HG03432 (cell line): ENCODE measurements around the gene SLC11A1.

Source experiments
- ATAC-seq: cut with Tn5 transposase; IDR thresholded peaks from one replicate; pipeline ENCODE4 v1.9.1; 2021; ENCODE audit warnings: mild to moderate bottlenecking, moderate library complexity; ENCODE audit not compliant: unreplicated experiment

SLC11A1 gene

DNA sequence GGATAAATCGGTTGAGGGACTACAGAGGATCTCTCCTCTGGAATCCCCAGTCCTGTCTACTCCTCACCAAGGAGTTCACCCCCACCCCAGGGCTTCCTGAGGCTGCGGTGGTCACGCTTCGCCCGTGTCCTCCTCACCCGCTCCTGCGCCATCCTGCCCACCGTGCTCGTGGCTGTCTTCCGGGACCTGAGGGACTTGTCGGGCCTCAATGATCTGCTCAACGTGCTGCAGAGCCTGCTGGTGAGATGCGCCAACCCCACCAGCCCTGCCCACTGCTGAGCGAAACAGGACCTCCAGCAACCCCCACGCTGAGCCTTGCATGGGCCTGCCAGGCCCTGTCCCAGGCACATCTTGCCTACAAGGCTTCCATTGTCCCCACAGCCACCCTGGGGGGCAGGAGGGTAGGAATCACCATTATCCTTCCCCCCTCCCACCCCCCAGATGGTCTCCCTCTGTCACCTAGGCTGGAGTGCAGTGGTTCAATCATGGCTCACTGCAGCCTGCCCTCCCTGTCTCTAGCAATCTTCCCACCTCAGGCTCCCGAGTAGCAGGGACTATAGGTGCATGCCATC lies 10.9 kb downstream of the SLC11A1 start:
- ATAC-seq = no peak

DNA sequence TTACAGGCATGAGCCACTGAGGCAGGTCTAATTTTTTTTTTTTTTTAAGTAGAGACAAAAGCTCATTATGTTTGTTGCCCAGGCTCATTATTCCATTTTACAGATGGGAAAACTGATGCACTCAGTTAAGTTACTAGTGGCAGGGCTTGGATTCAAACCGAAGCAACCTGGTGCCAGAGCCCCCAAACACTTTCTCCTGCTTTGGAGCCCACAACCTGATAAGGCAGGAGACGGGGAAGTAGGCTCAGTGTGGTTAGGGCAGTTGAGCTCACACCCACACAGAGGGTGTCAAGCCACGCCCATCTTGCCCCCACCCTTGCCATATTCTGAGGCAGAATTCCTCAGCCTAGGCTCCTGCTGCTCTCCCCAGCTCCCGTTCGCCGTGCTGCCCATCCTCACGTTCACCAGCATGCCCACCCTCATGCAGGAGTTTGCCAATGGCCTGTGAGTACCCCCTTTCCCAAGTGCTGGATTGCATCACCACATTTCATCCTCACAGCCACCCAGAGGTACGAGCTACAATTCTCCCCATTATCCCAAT lies 11.7 kb downstream of the SLC11A1 start:
- ATAC-seq = no peak

DNA sequence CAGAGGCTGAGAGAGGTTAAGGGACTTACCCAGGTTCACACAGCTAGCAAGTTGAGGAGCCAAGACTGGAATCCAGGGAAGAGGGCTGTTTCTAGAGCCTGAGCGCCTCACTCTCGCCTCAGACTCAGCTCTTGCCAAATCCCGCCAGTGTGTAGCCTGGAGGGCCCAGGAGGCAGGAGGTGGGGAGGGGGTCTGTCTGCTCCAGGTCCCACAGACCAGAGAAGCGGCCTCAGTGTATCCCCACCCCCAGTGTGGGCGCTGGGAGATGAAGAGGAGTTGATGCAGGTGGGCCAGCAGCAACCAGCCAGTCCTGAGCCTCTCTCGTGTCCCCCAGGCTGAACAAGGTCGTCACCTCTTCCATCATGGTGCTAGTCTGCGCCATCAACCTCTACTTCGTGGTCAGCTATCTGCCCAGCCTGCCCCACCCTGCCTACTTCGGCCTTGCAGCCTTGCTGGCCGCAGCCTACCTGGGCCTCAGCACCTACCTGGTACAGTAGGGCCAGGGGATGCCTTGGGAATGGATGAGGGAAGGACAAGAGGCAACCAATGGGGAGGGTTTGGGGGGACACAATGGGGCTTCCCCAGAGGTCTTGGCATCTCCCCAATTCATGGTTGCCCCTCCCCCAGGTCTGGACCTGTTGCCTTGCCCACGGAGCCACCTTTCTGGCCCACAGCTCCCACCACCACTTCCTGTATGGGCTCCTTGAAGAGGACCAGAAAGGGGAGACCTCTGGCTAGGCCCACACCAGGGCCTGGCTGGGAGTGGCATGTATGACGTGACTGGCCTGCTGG lies 12.4 kb downstream of the SLC11A1 start:
- no peak for ATAC-seq

DNA sequence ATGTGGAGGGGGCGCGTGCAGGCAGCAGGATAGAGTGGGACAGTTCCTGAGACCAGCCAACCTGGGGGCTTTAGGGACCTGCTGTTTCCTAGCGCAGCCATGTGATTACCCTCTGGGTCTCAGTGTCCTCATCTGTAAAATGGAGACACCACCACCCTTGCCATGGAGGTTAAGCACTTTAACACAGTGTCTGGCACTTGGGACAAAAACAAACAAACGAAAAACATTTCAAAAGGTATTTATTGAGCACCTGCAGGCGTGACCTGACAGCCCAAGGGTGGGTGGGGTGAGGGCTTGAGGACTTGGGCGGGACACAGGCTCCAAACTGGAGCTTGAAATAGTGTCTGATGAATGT lies 13.0 kb downstream of the SLC11A1 start:
- ATAC-seq = no peak

DNA sequence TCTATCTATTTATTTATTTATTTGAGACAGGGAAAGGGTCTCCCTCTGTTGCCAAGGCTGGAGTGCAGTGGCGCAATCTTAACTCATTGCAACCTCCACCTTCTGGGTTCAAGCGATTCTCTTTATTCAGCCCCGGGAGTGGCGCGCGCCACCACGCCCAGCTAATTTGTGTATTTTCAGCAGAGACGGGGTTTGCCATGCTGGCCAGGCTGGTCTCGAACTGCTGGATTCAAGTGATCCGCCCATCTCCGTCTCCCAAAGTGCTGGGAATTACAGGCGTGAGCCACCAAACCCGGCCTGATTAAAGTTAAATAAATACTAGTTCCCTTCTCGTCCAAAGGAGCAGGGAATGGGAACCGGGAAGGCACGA lies 13.4 kb downstream of the SLC11A1 start:
- no peak for ATAC-seq

DNA sequence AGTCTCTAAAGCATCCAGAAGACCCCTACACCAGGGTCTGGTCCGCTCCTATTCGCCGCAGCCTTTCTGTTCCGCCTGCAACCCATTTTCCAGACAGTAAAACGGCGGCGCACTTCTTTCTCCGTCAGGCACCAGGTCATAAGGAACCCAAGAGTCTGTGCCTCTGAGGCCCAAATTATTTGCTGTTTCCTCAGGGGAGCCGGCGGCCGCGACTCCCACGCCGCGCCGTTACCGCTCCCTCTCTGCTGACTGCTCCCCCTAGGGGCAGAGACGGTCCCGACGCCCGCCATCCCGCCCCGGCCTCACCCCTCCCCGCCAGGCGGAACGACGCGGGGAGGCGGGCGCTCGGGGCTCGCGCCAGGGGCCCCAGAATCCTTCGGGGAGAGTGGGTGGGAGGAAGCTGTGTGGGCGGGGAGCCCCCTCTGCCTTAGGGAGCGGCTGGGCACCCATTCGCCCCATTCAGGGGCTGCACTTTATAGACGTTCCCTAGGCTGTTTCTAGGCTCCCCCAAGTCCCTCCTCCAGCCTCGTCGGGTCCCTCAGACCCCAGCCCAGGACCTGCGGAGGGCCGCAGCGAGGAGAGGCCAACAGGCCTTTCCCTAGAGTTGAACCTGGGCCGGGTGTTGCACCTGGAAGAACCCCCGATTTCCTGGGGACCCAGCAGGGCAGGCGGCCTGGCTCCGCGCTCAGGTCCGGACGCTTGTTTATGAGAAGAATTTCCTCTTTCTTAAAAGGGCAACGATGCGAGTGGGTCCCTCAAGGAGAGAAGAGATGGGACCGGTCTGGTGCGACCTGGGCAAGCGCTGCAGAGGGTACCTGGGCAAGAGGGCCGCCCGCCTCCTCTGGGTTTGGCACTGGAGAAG lies 14.0 kb downstream of the SLC11A1 start:
- peak; percentile 48 for ATAC-seq

DNA sequence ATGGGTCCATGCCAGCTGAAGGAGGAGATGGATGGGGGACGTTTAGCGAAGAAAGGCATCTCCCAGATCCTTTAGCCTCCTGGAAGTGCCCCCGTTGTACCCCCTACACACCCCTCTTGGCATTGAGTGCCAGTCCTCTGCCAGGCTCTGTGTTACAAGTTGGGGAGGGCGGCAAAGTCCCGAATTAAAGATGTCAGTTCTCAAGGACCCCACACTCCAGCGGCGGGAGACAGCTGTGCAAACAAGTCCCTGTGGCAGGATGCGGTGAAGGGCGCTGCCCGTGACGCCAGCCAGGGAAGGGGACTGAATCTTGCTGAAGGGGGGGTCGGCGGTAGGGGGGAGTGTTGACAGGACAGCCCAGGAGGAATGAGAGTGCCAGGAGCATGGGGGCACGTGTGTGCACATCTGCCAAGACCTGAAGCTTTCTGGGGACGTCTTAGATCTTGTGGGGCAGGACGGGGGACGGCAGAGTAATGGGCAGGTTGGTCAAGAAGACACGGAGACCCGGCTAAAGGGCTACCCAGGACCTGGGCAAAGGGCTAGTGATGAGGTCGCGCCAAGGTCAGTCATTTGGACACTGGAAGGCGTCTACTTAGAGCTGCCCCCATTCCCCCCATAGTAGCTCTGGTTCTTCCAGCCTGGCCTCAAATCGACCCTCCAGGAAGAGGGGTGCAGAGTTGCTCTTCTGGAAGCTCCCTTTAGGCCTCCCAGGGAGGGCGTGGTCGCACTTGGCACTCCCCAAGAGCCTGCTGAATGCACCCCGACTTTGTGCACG lies 14.8 kb downstream of the SLC11A1 start:
- ATAC-seq = no peak

DNA sequence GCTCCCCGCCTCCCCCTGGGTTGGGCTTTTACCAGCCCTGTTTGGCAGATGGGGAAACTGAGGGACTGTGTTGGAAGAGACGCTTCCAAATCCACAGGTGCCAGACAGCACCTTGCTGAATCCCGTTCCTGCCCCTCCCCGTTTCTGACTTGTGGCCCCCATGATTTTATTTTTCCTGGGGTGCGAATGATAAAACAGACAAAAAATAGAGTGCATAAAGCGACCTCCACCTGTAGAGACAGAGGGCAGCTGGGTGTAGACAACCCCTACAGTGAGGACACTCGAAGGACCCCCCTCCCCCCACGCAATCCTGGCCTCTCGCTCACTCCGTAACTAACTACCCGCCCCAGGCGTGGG lies 15.4 kb downstream of the SLC11A1 start:
- no peak for ATAC-seq

DNA sequence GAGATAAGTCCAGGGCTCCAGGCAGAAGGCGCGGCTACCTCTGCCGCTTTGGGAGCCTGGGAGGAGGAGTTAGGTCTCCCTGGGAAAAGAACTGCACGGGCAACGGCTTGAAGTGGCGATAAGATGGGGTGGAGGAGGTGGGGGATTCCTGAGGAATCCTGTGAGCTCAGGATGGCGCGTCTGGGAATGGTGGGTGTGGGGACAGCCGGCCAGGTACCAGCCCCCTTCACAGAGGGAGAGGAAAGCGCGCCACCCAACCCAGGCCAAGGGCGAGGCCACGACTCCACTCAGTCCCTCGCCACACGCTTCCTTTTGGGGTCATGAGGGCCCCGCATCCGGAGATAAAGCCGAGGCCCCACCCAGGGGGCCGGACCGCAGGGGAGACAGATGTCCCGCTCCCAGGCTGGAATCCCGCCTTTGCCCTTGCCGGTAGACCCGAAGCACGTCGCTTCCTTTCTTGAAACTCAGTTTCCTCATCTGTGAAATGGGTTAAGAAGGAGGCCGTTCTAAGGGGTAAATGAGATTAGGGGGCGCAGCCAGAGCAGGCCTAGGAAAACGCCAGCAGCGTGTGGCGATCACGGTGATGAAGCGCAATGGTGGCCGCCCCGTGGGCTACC lies 15.9 kb downstream of the SLC11A1 start:
- peak; percentile 27 for ATAC-seq

DNA sequence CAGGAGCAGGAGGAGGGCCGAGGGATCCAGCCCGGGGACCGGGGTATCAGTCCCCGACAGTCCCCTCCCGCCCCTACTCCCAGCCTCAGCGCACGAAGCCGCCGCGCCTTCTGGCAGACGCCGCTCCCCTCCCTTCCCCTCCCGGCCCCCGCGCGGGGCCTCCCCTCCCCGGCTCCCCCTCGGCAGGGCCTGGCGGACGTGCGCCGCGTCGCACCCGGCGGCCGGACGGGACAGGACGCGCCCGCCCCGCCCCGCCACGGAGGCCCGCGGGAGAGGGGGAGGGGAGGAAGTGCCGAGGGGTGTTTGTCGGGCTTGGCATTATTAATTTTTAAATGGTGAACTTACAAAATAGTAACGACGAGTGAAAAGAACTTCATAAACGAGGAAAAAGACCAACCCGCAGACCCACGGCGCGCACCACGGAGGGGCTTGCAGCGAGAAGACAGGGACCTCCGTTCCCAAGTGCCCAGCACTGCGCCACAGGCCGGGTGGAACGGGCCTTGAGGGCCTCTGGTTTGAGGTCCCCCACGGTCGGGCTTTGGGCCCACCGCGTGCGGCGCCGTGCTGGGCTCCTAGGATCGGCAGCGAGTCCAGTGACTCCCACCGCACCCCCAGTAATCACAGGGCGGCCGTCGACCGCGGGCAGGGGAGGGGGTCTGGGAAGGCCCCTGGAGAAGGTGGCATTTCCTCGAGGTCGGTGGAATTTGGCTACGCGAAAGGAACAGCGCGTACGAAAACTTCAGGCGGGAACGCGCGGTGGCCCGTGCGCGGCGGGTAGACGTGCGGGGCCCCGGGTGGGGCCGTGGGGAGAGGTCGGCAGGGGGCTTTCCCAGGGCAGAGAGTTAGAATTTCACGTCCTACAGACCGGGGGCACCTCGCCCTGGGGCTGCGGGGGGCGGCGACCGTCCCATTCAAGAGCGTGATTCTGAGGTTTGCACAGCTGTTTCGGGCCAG lies 16.6 kb downstream of the SLC11A1 start:
- ATAC-seq = peak; percentile 27

DNA sequence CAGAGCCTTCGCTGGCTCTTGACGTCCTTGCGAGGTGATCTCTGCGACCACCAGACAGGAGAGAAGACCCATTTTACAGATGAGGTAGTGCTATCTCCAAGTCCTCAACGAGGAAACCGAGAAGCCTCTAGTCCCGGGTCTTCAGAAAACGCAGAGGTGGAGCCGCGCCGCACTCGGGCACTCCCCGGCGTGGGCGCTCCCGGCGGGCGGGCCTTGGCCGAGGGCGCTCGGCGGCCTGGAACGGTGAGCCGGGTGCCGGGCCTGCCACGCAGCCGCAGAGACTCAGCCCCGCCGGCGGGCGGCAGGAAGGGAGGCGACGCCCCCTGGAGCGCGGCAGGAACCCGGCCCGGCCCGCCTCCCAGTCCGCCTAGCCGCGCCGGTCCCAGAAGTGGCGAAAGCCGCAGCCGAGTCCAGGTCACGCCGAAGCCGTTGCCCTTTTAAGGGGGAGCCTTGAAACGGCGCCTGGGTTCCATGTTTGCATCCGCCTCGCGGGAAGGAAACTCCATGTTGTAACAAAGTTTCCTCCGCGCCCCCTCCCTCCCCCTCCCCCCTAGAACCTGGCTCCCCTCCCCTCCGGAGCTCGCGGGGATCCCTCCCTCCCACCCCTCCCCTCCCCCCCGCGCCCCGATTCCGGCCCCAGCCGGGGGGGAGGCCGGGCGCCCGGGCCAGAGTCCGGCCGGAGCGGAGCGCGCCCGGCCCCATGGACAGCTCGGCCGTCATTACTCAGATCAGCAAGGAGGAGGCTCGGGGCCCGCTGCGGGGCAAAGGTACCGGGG lies 17.5 kb downstream of the SLC11A1 start, which contains the start of gene CTDSP1:
TSS of gene CTDSP1 (plus strand) at position 478 of the 776 bp plus-strand sequence. CDS start at position 701, 223 bp downstream.
- peak; percentile 42 for ATAC-seq

DNA sequence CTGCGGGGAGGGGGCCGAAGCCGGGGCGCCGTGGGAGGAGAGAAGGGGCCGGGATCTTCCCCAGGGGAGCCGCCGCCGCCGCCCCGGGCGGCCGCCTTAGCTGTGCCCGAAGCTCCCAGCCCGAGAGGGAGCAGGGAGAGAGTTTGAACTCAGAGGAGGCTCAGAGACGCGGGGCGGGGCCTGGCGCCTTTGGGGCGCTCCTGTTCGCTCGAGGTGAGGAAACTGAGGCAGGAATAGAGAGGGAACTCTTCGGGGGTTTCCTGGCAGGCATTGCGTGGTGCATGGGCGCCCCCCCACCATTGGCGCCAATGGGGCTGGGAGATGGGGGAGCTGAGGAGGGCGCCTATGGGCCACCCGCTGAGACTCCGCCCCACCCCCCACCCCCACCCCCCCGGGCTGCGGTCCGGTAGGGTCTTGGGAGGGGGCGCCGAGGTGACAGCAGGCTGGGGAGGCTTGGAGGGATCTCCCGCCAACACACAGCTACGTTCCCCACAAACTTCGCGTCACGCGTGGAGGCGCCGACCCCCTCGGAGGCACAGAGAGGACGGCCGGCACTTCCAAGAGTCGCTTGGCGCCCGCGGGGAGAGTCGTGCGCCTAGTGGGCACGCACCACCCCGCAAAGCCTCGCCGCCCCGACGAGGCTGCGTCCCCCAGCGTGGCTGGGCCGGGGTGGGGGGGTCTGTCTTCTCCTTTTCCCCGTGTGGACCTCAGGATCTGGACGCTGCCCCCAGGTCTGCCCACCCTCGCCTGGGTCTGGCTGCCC lies 18.3 kb downstream of the SLC11A1 start:
- ATAC-seq = no peak

DNA sequence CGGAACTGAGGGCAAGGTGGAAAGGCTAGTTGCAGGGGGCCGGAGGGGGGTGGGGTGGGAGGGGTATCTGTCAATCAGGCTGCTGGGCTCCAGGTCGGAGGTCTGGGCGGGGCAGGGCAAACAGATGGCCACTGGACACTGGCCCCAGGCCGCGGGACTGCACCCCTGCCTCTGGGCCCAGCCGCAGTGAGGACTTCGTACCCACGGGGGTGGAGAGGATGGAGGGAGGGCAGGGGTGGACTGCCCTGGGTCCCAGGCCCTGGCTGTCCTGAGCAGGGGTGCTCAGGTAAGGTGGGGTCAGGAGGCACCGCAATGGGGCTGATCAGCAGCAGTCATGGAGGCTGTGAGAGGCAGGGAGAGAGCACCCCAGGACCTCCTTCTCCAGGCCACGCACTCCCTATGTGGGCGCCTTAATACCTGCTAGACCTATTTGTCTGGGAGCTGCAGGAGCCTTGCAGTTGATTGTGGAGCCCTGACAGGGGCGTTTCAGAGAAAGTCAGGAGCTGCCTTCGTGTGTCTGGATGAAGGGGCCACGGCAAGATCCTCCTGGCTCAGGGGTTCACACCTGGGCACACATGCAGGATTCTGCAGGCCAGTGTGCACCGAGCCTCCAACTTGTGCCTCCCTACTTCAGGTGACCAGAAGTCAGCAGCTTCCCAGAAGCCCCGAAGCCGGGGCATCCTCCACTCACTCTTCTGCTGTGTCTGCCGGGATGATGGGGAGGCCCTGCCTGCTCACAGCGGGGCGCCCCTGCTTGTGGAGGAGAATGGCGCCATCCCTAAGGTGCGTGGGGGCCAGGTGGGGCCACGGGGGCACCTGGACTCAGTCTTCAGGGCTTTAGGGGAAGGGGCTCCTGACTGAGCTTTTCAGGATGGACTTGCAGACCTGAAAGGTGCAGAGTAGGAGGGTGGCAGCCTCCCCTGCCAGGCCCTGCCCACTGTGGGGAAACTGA lies 19.1 kb downstream of the SLC11A1 start:
- no peak for ATAC-seq

DNA sequence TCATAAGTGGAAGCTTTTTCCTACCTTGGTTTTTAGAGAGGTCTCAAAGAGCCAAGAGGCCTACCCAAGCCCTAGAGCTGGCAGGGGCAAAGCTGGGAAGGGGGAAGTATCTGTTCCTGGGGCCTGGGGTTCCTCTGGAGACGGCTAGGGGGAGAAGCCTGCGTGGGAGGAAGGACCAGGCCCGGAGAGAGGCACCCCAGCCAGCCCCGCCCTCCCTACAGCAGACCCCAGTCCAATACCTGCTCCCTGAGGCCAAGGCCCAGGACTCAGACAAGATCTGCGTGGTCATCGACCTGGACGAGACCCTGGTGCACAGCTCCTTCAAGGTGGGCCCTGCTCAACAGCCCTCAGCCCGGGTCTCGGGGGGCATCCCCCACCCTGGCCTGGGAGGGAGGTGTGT lies 19.8 kb downstream of the SLC11A1 start:
- ATAC-seq = no peak

DNA sequence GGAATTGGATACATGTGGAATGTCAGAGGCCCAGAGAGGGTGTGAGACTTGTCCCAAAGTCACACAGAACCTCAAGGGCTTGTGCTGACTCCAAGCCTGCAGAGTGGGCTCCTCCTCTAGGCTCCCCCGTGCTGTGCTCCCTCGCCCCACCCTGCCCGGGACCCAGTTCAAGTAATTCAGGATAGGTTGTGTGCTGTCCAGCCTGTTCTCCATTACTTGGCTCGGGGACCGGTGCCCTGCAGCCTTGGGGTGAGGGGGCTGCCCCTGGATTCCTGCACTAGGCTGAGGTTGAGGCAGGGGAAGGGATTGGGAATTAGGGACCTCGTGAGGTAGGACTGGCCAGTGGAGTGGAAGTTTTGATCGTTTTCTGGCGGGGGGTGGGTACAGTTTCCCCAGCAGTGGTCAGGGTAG lies 20.4 kb downstream of the SLC11A1 start:
- ATAC-seq = no peak

DNA sequence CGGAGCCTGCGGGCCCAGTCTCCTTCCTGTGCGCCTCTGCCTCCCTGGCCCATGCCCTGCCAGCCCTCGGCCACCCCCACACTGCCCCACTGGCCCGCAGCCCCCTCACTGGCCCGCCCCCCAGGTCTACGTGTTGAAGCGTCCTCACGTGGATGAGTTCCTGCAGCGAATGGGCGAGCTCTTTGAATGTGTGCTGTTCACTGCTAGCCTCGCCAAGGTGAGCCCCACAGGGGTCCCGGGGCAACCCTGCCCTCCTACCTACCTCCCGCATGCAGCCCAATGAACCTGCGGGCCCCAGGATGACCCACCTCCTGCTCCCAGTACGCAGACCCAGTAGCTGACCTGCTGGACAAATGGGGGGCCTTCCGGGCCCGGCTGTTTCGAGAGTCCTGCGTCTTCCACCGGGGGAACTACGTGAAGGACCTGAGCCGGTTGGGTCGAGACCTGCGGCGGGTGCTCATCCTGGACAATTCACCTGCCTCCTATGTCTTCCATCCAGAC lies 20.9 kb downstream of the SLC11A1 start:
- ATAC-seq = no peak
